A549 (cell line): ENCODE data around the gene GLRX2.

Experiments used
- CEBPB ChIP-seq, 2 experiments: fragments of >200 bp in 1 of 2; sonication (Bioruptor Twin) in 1 of 2; formaldehyde crosslinking in 1 of 2; IDR thresholded peaks; 2 replicates each; pipeline ENCODE4 v1.6.1; 2012 to 2016
- EHF ChIP-seq: fragments of 250-450 bp; sonication (Bioruptor Pico); IDR thresholded peaks from 2 replicates; pipeline ENCODE4 v1.5.0; 2020; ENCODE audit warnings: mild to moderate bottlenecking
- EP300 ChIP-seq, 2 experiments: fragments of >200 bp; sonication (Bioruptor Twin); formaldehyde crosslinking; IDR thresholded peaks; 2 replicates in 1 of 2; 3 replicates in 1 of 2; pipeline ENCODE4 v1.6.1; 2016 to 2017
- ESRRA ChIP-seq: fragments of 150-350 bp; IDR thresholded peaks from 2 replicates; pipeline ENCODE4 v1.6.1; 2014; ENCODE audit warnings: mild to moderate bottlenecking, low read length, borderline replicate concordance
- GATA3 ChIP-seq: IDR thresholded peaks from 2 replicates; pipeline ENCODE4 v1.6.1; 2012; ENCODE audit warnings: borderline replicate concordance
- JUN ChIP-seq, 2 experiments: fragments of >200 bp; sonication (Bioruptor Twin); formaldehyde crosslinking; IDR thresholded peaks; 2 replicates in 1 of 2; 3 replicates in 1 of 2; pipeline ENCODE4 v1.6.1; 2016 to 2017
- POLR2A ChIP-seq: IDR thresholded peaks from 2 replicates; pipeline ENCODE4 v1.6.1; 2012; ENCODE audit warnings: mild to moderate bottlenecking, low read length
- RAD21 ChIP-seq, 2 experiments: fragments of >200 bp in 1 of 2; sonication (Bioruptor Twin) in 1 of 2; formaldehyde crosslinking in 1 of 2; IDR thresholded peaks in 1 of 2; conservative IDR thresholded peaks in 1 of 2; 2 replicates in 1 of 2; 3 replicates in 1 of 2; pipeline ENCODE4 v1.6.1; 2012 to 2018; ENCODE audit warnings: inconsistent platforms in 1 of 2
- RCOR1 ChIP-seq: fragments of 150-350 bp; IDR thresholded peaks from 2 replicates; pipeline ENCODE4 v1.6.1; 2014; ENCODE audit warnings: antibody characterized with exemption, low read length, low read depth
- RFX5 ChIP-seq: fragments of 450-650 bp; IDR thresholded peaks from 2 replicates; pipeline ENCODE4 v1.7.1; 2014; ENCODE audit warnings: antibody characterized with exemption, mild to moderate bottlenecking, moderate library complexity
- TF ChIP-seq, protein P1 (sequence below): fragments of >200 bp; sonication (Bioruptor Twin); formaldehyde crosslinking; IDR thresholded peaks from 3 replicates; pipeline ENCODE4 v1.5.1; 2016
- TF ChIP-seq, protein P2 (sequence below): IDR thresholded peaks from 2 replicates; pipeline ENCODE4 v1.6.1; 2012

GRCh38 chr1:193086342-193086741 lies 18.9 kb downstream of the GLRX2 start:
- TF ChIP-seq, protein P1, sequence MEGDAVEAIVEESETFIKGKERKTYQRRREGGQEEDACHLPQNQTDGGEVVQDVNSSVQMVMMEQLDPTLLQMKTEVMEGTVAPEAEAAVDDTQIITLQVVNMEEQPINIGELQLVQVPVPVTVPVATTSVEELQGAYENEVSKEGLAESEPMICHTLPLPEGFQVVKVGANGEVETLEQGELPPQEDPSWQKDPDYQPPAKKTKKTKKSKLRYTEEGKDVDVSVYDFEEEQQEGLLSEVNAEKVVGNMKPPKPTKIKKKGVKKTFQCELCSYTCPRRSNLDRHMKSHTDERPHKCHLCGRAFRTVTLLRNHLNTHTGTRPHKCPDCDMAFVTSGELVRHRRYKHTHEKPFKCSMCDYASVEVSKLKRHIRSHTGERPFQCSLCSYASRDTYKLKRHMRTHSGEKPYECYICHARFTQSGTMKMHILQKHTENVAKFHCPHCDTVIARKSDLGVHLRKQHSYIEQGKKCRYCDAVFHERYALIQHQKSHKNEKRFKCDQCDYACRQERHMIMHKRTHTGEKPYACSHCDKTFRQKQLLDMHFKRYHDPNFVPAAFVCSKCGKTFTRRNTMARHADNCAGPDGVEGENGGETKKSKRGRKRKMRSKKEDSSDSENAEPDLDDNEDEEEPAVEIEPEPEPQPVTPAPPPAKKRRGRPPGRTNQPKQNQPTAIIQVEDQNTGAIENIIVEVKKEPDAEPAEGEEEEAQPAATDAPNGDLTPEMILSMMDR, result no peak
- no peak for TF ChIP-seq RFX5
- TF ChIP-seq CEBPB (IDR thresholded peaks at IDR 0.05), result no peak
- TF ChIP-seq RAD21 (conservative IDR thresholded peaks at IDR 0.05 in 1 of 2, IDR thresholded peaks at IDR 0.05 in 1 of 2), result no peak
- no peak for TF ChIP-seq EP300 (IDR thresholded peaks at IDR 0.05)
- no peak for TF ChIP-seq POLR2A
- no peak for TF ChIP-seq ESRRA
- no peak for TF ChIP-seq EHF (CRISPR knock-in tag)
- TF ChIP-seq JUN (IDR thresholded peaks at IDR 0.05), result no peak
- no peak for TF ChIP-seq GATA3
- no peak for TF ChIP-seq RCOR1
- TF ChIP-seq, protein P2, sequence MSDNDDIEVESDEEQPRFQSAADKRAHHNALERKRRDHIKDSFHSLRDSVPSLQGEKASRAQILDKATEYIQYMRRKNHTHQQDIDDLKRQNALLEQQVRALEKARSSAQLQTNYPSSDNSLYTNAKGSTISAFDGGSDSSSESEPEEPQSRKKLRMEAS, result no peak
